ENCODE measurements around the gene CUX1.
"Not testable (repeated sequence)": the region's sequence is repeated elsewhere in the genome, so short reads cannot be mapped to it uniquely, and the experiment has no call there.

- TF ChIP-seq CTCF, POLR2A (IDR thresholded peaks at IDR 0.05): not testable (repeated sequence)
Observed at GRCh38 chr7:101867681-101868080, 50.3 kb downstream of the CUX1 start.

Measured in lower leg skin (tissue), 3 donors.